CD4-positive, alpha-beta T cell (primary cell): Measurements from ENCODE around the gene PDE9A. TPM values are rescaled to one million over a fixed set of nuclear protein-coding genes. Genes with fewer than 3 reads are reported as not detected.
A peak's percentile ranks its signal among the peaks of the same experiment; 100 is the strongest.

Experiments used
- ATAC-seq: fragments of 200-7000 bp; cut with Tn5 transposase; one replicate; pipeline ENCODE4 v1.10.0; 2022; ENCODE audit warnings: mild to moderate bottlenecking; ENCODE audit not compliant: poor library complexity
- CTCF ChIA-PET: fragments of 350-600 bp; sonication (Branson Sonifier 250); formaldehyde crosslinking; loops from one replicate; lab custom pipeline; 2021; ENCODE audit warnings: antibody characterized with exemption, inconsistent platforms; lab: Charles Lee
- POLR2A ChIA-PET: fragments of 350-600 bp; sonication (Branson Sonifier 250); formaldehyde crosslinking; loops from one replicate; lab custom pipeline; 2021; ENCODE audit warnings: antibody characterized with exemption, inconsistent platforms; lab: Charles Lee
- DNase-seq, 14 experiments: peaks; one replicate each; pipeline ENCODE4 v3.0.0-alpha.2; 2013 to 2020; ENCODE audit warnings: mixed read lengths in 2 of 14
- H3K27ac ChIP-seq, 2 donors: one replicate each; pipeline versions ENCODE4 v1.5.1 to v1.7.0; 2013; ENCODE audit warnings: low read length in 2 of 2, low read depth in 1 of 2, mild to moderate bottlenecking in 1 of 2
- H3K27me3 ChIP-seq, 2 experiments: 1 replicate in 1 of 2; 2 replicates in 1 of 2; pipeline versions ENCODE4 v1.6.1 to v1.7.0; 2013; ENCODE audit warnings: low read length in 2 of 2, control low read depth in 1 of 2, mild to moderate bottlenecking in 1 of 2, moderate library complexity in 1 of 2; ENCODE audit not compliant: insufficient read depth in 2 of 2, control insufficient read depth in 1 of 2
- H3K36me3 ChIP-seq: one replicate; pipeline ENCODE4 v1.6.1; 2013; ENCODE audit warnings: low read length, control low read depth; ENCODE audit not compliant: insufficient read depth
- H3K4me1 ChIP-seq: one replicate; pipeline ENCODE4 v1.6.1; 2013; ENCODE audit warnings: low read length, control low read depth; ENCODE audit not compliant: insufficient read depth
- H3K4me3 ChIP-seq: one replicate; pipeline ENCODE4 v1.5.1; 2013; ENCODE audit warnings: mild to moderate bottlenecking, low read length, moderate library complexity
- H3K9me3 ChIP-seq, 2 experiments: 1 replicate in 1 of 2; 2 replicates in 1 of 2; pipeline versions ENCODE4 v1.6.1 to v1.7.0; 2013; ENCODE audit warnings: low read length in 2 of 2, mild to moderate bottlenecking in 2 of 2, control low read depth in 1 of 2, moderate library complexity in 1 of 2; ENCODE audit not compliant: control insufficient read depth in 1 of 2, insufficient read depth in 1 of 2
- H3K27ac Mint-ChIP-seq: one replicate; pipeline ENCODE4 v1.8.0; 2020; ENCODE audit warnings: mixed read lengths
- H3K27me3 Mint-ChIP-seq: one replicate; pipeline ENCODE4 v1.8.0; 2021; ENCODE audit warnings: mixed read lengths
- H3K36me3 Mint-ChIP-seq: one replicate; pipeline ENCODE4 v1.8.0; 2021; ENCODE audit warnings: low read depth, mixed read lengths
- H3K4me1 Mint-ChIP-seq: one replicate; pipeline ENCODE4 v1.8.0; 2021; ENCODE audit warnings: low read depth, mixed read lengths
- H3K4me3 Mint-ChIP-seq: one replicate; pipeline ENCODE4 v1.8.0; 2020; ENCODE audit warnings: mild to moderate bottlenecking, mixed read lengths
- H3K9me3 Mint-ChIP-seq: one replicate; pipeline ENCODE4 v1.8.0; 2020; ENCODE audit warnings: mixed read lengths
- CTCF ChIP-seq: fragments of 200-600 bp; IDR thresholded peaks from one replicate; pipeline ENCODE4 v1.8.0; 2022; ENCODE audit warnings: antibody characterized with exemption, mild to moderate bottlenecking
- intact Hi-C, 2 experiments: fragments of 100-400 bp; cut with DNase I in 1 of 2; cut with micrococcal nuclease in 1 of 2; formaldehyde crosslinking; loops; one replicate each; pipeline versions ENCODE4 v1.15.1 to v1.9.0; 2023 to 2025; cut with DNase I, micrococcal nuclease
- total RNA-seq, 174 experiments: library from RNA in 2 of 174; stranded (reverse) in 2 of 174; gene quantifications; one replicate each; pipeline ENCODE4 v1.2.3 and lab custom pipeline; 2021 to 2026

Gene PDE9A
- total RNA-seq, 2 experiments from 2014 or later, result 12.6 to 13.2 TPM

- Histone ChIP-seq H3K4me3 (no peak overlapping the region), H3K27ac (no peak overlapping the region), H3K27me3 (peaks cover 0 to 5% of the 10 kb centered on the region in 2 experiments), H3K4me1 (no peaks in the 10 kb centered on the region), H3K9me3 (no peaks in the 10 kb centered on the region), H3K36me3 (no peaks in the 10 kb centered on the region)
- intact Hi-C loops, result loop anchor here (1.0 to 10.0 kb wide), 6 partner anchors 36 to 226 kb away; no protein-coding TSS in a partner anchor
- ChIA-PET CTCF (interaction anchor here (1.1 to 2.0 kb wide), 2 partner anchors 79 to 225 kb away, joined by 3 to 9 read pairs; no protein-coding TSS in a partner anchor), POLR2A (interaction anchor here (1.1 kb wide), 1 partner anchor 225 kb away, joined by 3 read pairs; no protein-coding TSS in a partner anchor)
- DNase-seq (peak; percentile 48 to 84 (median 69)), ATAC-seq (peak; percentile 93)
- H3K27ac Mint-ChIP-seq, result no peak overlapping the region
- peak; percentile 96 for TF ChIP-seq CTCF
- peaks cover 9% of the 10 kb centered on the region for H3K27me3 Mint-ChIP-seq
- H3K4me3 Mint-ChIP-seq, result no peak overlapping the region
- no peaks in the 10 kb centered on the region for H3K9me3 Mint-ChIP-seq
- H3K4me1 Mint-ChIP-seq, result peaks cover 5% of the 10 kb centered on the region
- H3K36me3 Mint-ChIP-seq, result no peaks in the 10 kb centered on the region
Observed at GRCh38 chr21:42818328-42818749, 164.9 kb downstream of the PDE9A start.

- Mint-ChIP-seq H3K9me3 (no peaks in the 10 kb centered on the region), H3K4me1 (peaks cover 5% of the 10 kb centered on the region), H3K36me3 (no peaks in the 10 kb centered on the region), H3K27me3 (peaks cover 9% of the 10 kb centered on the region), H3K27ac (no peak overlapping the region), H3K4me3 (no peak overlapping the region)
- no peak for TF ChIP-seq CTCF
- Histone ChIP-seq H3K36me3 (no peaks in the 10 kb centered on the region), H3K27me3 (peaks cover 4 to 5% of the 10 kb centered on the region in 2 experiments), H3K9me3 (no peaks in the 10 kb centered on the region), H3K4me1 (no peaks in the 10 kb centered on the region), H3K4me3 (no peak overlapping the region), H3K27ac (no peak overlapping the region)
- ChIA-PET POLR2A (no interaction called here), CTCF (interaction anchor here (1.0 to 1.5 kb wide), 2 partner anchors 227 kb away, joined by 3 read pairs; no protein-coding TSS in a partner anchor)
- no peak for DNase-seq
- intact Hi-C loops, result loop anchor here (5.0 to 10.0 kb wide), 4 partner anchors 38 to 228 kb away; no protein-coding TSS in a partner anchor
- ATAC-seq, result no peak
Observed at GRCh38 chr21:42819861-42820615, 166.6 kb downstream of the PDE9A start.

- H3K9me3 Mint-ChIP-seq, result no peaks in the 10 kb centered on the region
- no peaks in the 10 kb centered on the region for H3K9me3 ChIP-seq
- POLR2A ChIA-PET, result no interaction called here
- no peak overlapping the region for H3K27ac Mint-ChIP-seq
- H3K4me3 ChIP-seq, result no peak overlapping the region
- peaks cover 9% of the 10 kb centered on the region for H3K4me1 Mint-ChIP-seq
- CTCF ChIA-PET, result interaction anchor here (1.5 kb wide), 1 partner anchor 228 kb away, joined by 3 read pairs; no protein-coding TSS in a partner anchor
- H3K27me3 ChIP-seq, result peaks cover 4 to 5% of the 10 kb centered on the region in 2 experiments
- H3K36me3 Mint-ChIP-seq, result no peaks in the 10 kb centered on the region
- no peak overlapping the region for H3K4me3 Mint-ChIP-seq
- DNase-seq, result no peak
- H3K36me3 ChIP-seq, result no peaks in the 10 kb centered on the region
- TF ChIP-seq CTCF, result no peak
- no peak for ATAC-seq
- H3K4me1 ChIP-seq, result no peaks in the 10 kb centered on the region
- intact Hi-C loops, result no loop called here
- peaks cover 17% of the 10 kb centered on the region for H3K27me3 Mint-ChIP-seq
- no peak overlapping the region for H3K27ac ChIP-seq
Observed at GRCh38 chr21:42820616-42821465, 167.4 kb downstream of the PDE9A start.
